HG03280 (cell line): Measurements from ENCODE around the gene ICOS.
"Not testable (repeated sequence)": the region's sequence is repeated elsewhere in the genome, so short reads cannot be mapped to it uniquely, and the experiment has no call there.

ENCODE experiments used
- ATAC-seq: cut with Tn5 transposase; IDR thresholded peaks from one replicate; pipeline ENCODE4 v1.9.1; 2021; ENCODE audit warnings: mild to moderate bottlenecking, moderate library complexity; ENCODE audit not compliant: unreplicated experiment

ICOS gene

DNA sequence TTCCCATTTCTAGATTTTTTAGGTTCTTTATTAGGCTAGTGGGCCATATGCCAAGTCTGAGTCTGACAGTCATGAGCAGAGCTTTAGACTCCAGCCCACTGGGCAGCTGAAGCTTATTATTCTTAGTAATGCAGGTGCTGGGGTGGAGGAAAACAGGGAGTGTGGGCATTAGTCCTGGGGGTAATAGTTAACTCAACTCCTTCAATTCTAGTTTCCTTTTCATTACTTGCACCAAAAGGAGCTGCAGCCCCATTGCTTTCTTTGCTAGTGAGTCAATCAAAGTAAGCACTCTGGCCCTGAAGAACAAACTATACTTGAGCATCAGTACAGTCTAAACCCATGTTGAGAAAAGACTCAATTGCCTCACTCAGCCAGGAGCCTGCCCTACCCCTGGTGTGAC, 35.5 kb downstream of the ICOS start:
- ATAC-seq: no peak

DNA sequence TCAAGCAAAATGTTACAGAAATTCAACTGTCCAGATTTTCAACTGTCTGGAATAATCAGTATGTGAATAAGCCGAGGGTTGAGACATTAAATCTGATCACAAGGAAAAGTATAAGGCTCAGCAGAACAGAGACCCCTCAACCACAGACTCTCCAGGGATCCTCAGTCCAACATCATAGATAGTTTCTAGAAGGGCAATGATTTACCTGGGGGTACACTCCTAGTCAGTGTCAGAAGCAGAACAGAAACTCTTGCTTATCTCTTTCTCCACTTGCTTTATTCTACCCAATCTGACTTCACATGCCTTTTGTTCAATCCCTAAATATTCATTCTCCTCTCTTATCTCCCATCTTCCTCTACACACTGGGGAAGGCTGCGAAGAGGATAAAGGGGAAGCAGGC, 36.4 kb downstream of the ICOS start:
- no peak for ATAC-seq

DNA sequence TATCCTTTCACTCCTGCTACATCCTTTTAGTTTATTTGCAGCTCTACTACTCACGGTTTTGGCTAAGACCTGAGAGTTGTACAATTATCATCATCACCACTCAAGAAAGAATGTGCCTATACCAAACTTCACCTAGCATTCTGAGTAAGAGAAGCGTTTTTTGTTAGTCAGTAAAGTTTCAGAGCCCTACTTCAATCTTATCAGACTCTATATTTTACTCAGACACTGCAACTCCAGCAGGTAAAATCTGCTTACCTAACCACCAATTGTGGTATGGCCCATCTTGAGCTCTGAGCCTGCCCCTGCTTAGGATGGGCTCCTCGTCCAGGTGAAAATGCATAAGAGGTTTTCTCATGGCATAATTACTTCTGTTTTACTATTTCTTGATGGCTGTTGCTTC, 37.1 kb downstream of the ICOS start:
- ATAC-seq: no peak

DNA sequence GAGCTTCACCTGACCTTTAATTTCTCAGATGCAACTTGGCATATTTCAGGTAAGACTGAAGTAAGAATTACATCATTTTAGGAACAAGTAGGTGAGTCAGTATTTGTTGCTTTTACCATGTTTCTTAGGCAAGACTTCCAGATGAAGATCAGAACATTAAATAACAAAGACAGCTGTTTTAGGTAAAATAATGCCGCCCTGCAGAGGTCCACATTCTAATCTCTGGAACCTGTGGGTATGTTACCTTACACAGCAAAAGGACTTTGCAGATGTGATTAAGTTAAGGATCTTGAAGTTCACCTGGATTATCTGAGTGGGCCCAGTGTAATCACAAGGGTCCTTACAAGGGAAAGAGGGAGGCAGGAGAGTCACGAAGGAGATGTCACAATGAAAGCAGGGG, 39.3 kb downstream of the ICOS start:
- ATAC-seq: no peak

DNA sequence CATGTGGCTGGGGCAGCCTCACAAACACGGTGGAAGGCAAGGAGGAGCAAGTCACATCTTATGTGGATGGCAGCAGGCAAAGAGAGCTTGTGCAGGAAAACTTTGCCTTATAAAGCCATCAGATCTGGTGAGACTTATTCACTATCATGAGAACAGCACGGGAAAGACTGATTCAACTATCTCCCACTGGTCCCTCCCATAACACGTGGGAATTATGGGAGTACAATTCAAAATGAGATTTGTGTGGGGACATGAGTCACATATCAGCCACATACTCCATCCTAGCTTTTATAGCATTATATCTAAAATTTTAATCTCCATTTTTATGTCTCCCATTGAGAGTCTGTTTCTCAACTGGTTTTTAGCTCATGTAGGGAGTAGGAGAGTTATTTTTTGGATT, 45.7 kb downstream of the ICOS start:
- ATAC-seq: no peak

DNA sequence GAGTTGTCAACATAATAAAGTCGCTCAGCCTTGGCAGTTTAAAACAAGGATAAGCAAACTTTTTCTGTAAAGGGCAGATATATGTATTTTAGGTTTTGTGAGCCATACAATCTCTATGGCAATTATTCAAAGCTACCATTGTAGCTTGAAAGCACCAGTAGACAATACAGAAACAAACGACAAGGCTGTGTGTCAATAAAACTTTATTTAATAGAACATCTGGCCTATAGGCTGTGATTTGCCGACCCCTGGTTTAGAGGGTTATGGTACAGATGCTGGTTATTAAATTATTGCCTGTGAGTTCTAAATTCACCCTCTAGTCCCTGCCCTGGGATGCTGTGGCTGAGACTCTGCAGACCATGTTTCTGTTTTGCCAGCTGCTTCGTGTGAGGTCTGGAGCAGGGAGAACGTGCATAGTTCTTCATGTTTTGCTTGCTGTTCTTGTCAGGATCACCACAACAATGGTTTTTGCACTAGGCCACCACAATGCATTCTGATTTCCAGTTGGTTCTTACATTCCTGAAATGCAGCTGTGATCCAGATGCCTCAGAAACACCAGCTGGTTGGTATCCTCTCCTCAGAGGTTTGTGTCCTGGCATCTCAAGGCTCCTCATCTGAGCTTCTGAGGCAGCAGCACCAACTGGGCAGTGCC, 46.6 kb downstream of the ICOS start:
- no peak for ATAC-seq

DNA sequence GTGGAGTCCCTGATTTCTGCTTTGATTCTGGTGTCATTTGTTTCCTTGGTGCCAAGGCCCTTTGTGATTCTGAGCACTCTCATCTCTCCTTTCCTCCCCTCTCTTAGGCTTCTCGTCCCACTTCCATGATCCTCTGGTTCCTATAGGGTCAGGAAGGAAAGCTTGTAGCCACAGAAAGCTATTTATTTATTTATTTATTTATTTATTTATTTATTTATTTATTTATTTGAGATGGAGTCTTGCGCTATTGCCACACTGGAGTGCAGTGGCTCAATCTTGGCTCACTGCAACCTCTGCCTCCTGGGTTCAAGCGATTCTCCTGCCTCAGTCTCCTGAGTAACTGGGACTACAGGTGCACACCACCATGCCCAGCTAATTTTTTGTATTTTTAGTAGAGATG, 49.4 kb downstream of the ICOS start:
- ATAC-seq: not testable (repeated sequence)

DNA sequence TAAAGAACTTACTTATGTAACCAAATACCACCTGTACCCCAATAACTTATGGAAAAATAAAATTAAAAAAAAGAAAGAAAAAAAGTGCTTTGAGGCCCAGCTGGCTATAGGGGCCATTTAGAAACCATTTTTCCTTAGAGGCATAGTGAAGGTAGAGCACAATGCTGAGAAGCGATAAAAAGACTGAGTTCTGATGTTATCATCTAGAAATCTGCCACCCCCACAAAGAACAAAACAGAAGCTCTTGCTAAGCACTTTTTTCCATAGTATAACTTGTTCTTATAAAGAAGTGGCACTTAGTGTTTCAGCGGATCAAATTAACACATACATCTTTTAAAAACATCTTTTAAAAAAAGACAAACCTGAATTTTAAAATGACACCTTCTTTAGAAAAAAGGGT, 51.4 kb downstream of the ICOS start:
- no peak for ATAC-seq

DNA sequence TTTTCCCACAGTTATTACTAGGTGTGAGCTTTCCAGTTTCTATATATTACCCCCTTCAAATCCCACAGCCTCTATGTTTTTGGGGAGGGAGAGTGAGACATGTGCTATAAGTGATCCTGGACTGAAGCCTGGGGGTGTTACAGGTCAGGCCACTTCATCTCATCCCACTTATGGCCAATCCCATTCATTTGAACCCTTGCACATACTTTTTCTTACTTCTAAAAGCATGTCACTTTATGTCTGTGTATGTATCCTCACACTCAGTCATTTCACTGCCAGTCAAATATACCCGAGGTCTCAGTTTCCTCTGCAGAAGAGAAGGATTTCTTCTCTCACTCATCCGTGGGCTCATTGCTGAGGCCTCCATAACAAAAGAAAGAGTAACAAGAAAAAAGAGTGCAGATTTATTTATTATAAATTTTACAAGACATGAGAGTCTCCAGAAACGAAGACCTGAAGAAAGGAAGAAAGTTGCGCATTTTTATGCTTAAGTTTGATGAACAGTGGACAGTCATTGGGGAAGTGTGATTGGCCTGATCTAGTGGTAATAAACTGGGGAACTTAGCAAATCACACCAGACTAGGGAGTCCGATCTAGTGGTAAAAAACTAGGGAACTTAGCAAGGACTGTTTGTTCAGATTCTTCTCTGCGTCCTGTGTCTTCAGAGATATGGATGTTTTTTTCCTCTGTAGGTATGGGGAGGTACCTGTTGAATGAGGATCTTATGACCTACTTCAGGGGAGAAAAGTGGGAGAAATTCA, 52.1 kb downstream of the ICOS start:
- ATAC-seq: no peak

DNA sequence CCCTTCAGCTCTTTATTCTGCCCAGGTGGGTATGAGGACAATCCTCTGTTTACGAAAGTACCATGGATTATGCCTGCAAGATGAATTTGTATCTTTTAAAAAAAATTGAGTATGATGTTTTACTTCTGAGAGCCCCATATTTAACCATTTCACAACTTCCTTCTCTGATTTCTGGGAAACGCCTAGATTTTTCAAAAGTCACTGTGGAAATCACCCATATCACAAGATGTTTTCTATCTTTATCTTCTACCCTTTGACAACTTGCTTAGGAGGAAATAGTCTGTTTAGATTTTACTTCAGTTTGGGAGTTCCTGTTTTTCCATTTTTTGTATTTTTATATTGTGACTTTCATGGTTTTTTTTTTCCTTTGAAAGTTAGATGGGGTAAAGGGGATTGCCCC, 53.0 kb downstream of the ICOS start:
- no peak for ATAC-seq

DNA sequence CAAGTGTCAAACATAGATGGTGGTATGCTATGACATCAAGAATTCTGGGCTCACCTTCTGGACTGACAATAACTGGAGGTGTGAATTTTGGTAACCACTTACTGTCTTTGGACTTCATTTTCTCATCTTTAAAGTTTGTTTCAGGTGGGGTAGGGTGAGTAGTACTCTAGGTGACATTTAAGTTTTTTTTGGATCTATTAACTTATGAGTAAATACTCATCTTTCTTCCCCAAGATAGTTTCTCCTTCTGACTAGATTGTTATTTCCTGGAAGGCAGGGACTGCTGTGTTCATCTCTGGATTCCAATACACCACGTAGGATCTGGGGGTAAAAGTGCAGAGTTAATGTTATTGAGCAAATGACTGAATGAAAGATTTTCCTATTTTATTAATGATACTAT, 55.9 kb downstream of the ICOS start:
- no peak for ATAC-seq

DNA sequence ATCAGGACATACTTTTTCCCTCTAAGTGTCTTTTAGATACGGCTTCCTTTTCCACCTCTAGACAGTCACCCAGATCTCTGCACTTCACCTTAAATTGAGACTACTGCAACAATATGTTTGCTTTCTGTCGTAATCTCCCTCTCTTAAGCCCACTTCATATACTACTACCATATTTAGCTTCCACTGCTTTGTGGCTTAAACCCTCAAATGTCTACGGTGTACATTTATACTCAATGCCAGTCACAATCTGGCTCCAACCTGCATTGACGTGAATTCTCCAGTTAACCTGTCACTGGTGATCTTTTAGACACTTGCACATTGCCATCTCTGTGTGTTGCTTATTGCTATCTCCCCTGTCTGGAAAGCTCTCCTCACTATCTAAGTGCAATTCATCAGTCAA, 56.4 kb downstream of the ICOS start:
- no peak for ATAC-seq

DNA sequence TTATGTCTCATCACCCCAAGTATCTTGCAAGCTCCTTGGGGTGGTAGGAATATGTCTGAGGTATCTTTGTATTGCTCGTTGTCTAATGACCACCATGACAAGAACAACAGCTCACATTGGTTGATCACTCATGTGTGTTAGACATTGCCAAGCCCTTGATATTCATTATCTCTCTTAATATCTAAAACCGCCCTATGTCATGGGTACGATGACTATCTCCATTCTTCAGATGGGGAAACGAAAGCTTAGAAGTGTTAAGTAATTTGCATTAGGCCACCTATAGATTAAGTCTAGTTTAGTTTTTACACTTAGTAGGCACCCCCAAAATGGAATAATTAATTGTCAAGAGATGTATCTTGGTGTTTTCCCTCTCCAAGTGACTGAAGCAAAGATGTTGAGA, 57.0 kb downstream of the ICOS start:
- no peak for ATAC-seq

DNA sequence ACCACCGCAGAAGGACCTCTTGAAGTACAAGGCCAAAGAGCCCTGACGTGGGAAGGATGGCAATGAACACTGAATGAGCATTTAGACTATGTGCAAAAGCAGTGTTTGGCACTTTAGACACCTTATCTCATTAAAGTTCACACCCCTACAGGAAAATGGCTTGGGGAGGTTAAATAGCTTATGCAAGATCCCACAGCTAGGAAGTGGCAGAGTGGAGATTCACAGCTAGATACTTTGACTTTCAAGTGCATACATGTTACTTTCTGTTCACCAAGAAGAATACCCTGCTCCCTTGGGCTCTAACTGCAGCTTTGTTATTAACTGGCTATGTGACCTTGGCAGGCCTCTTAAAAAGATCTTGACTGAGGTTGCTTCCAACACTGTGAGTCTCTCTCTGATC, 58.2 kb downstream of the ICOS start:
- ATAC-seq: no peak

DNA sequence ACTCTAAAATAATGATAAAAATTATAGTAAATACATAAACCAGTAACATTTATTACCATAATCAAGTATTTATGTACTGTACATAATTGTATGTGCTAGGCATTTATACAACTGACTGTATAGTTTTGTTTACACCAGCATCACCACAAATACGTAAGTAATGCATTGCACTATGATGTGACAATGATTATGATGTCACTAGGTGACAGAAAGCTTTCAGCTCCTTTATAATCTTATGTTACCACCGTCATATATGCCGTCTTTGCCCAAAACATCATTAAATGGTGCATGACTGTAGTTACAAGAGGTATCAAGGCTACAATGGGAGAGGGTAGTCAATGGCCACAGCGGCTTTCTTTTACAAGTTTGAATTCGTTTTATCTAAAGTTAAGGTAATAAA, 60.1 kb downstream of the ICOS start:
- no peak for ATAC-seq

DNA sequence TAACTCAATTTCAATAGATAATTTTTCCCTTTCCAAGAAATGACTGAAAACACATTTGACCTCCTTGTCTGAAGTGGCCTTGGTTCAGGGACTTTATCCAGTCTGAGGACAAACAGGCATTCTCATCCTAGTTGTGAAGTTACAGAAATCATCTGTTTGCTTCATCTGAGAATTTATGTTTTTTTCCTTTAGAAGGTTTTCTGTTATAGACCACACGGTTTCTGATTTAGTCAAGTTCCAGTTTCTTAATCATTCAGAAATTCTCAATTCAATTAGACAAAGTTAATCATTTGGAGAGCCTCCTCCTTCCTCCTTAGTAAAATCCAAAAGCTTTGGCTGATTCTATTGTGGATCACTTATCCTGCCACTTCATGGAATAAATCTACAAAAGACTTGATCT, 60.9 kb downstream of the ICOS start:
- ATAC-seq: no peak

DNA sequence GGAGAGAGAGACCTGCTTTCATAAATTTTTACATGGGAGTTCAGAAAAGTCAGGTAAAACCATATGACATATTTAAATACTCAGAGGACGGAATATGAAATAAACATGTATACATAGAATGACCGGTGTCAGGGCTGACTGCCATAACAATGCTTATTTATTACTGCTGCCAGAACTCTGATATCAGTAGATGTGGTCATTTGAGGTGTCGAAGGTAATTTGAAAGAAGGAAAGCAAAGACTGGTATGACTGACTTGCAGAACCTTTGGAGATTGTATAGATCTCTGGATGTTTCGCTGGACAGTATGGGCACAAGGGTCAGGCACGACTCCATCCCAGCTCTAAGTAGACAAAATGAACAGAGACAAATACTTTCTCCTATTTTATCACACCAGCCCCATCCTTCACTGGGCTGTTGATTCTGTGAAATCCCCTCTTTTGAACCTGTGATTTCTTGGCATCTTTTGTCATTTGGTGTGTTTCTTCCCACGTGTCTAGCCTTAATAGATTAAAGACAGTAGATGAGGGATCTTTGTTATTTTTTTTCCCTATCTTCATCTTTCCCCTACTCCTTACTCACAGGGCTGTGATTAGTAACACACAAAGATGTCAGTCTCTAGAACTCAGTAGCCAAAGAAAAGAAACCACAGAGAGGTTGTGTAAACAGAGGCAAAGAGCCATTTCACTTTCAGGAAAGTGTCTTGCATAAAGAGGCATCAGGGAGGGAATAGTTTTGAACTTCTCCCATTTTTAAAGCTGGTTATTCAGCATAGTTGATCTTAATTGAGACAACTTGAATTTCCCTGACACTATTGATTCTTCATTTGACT, 61.6 kb downstream of the ICOS start:
- no peak for ATAC-seq

DNA sequence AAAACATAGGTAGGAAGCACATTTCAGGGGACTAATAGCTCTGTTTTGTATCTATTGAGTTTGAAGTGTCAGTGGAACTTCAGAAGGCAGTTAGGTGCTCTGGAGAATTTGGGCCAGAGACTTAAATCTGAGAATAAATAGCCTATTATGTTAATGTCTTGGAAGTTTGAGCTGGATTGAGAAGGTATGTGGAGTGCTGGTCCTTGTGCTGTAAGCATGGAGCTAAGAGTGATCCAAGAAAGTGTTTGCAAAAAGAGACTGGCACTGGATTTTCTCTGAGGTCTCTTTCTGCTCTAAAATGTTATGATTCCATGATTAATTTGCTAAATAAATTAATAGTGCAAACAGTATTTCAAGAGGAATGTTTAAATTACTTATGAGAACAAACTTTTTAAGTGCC, 63.3 kb downstream of the ICOS start:
- ATAC-seq: no peak

DNA sequence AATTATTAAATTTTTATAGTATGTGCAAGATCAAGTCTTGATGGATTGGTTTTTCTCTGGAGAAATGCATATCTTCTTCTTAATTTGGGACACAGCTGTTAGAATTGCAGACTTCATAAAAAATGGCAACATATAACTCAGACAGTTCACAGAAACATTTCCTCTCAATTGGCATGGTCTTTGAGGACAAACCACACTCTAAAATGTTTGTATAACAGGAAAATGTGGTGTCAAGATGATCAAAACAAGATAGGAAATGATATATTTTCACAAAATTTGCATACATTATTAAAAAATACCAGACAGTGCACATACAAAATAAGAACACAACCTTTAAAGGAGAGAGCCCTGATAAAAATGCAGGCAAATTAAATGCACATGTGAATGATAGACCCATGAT, 63.9 kb downstream of the ICOS start:
- ATAC-seq: no peak

DNA sequence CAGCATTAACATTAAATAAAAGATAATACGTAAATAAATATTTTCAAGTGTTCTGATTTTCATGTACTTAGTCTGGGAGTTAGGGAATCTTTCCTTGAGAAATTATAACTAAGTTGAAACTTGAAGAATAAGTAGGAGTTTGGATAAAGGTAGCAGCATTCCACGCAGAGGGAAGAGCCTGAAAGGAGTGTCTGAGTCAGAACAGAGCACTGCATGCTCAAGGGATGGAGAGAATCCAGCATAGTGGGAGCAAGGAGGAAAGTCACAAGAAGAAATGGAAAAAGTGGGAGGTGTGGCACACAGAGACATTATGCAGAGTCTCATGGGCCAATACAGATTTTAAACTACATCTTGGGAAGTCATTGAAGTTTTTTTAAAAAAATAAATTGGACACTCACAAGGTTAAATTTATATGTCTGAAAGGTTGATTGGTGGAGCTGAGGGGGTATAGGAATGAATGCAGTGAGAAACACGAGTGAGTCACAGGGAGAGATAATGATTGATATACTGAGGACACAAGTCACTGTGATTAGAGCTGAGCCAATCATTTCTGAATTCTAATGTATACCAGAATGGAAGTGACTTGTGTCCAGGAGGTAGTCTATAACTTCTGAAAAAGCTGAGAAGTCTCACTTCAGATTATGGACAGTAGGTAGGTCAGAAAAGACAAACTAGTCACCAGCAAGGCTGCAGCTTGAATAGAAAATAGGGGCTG, 66.9 kb downstream of the ICOS start:
- ATAC-seq: no peak

DNA sequence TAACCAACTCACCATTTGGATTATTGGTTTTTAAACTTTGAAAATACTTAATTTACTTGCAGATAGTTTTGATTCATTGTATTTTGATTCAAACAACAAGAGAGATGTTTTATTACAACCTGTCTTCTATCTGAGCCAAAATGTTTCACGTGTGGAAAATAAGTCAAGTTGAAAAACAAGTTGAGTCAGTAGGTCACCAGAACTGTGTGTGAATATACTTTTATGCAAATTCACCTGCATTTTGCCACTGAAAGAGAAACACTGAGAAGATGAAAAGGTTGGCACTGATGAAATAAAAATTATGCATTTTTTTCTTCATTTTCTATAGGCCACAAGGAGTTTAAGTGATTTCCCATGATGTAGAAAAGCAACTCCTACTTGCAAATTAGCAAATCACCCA, 68.3 kb downstream of the ICOS start:
- no peak for ATAC-seq
